BE2C (cell line): ENCODE results near the gene SLPI.

Experiments
- DNase-seq: peaks from one replicate; pipeline ENCODE4 v3.0.0-alpha.2; 2020
- H3K27me3 ChIP-seq: fragments of 250-450 bp; sonication (Bioruptor Pico); 2 replicates; pipeline ENCODE4 v1.5.1; 2020; ENCODE audit warnings: mild to moderate bottlenecking
- H3K36me3 ChIP-seq: fragments of 250-450 bp; sonication (Bioruptor Pico); 2 replicates; pipeline ENCODE4 v1.5.1; 2020; ENCODE audit warnings: mild to moderate bottlenecking
- H3K4me1 ChIP-seq: fragments of 250-450 bp; sonication (Bioruptor Pico); 2 replicates; pipeline ENCODE4 v1.5.1; 2020
- H3K4me3 ChIP-seq: 2 replicates; pipeline ENCODE4 v1.5.1; 2011; ENCODE audit warnings: low read depth, low read length
- H3K9me3 ChIP-seq: fragments of 250-450 bp; sonication (Bioruptor Pico); 2 replicates; pipeline ENCODE4 v1.5.1; 2020
- CTCF ChIP-seq: IDR thresholded peaks from 2 replicates; pipeline ENCODE4 v1.5.1; 2012; ENCODE audit warnings: mild to moderate bottlenecking, low read depth, low read length

Gene SLPI

GRCh38 chr20:45253261-45253660 lies 1.1 kb downstream of the SLPI start:
- Histone ChIP-seq H3K4me3 (no peak overlapping the region), H3K27me3 (peaks cover 23% of the 10 kb centered on the region), H3K36me3 (no peaks in the 10 kb centered on the region), H3K4me1 (no peaks in the 10 kb centered on the region), H3K9me3 (no peaks in the 10 kb centered on the region)
- no peak for TF ChIP-seq CTCF
- no peak for DNase-seq

GRCh38 chr20:45251884-45252560 lies 2.3 kb downstream of the SLPI start:
- no peaks in the 10 kb centered on the region for H3K36me3 ChIP-seq
- no peak overlapping the region for H3K4me3 ChIP-seq
- DNase-seq, result no peak
- no peak for TF ChIP-seq CTCF
- no peaks in the 10 kb centered on the region for H3K4me1 ChIP-seq
- H3K27me3 ChIP-seq, result peaks cover 31% of the 10 kb centered on the region
- no peaks in the 10 kb centered on the region for H3K9me3 ChIP-seq

- Histone ChIP-seq H3K9me3 (no peaks in the 10 kb centered on the region), H3K4me1 (no peaks in the 10 kb centered on the region), H3K4me3 (no peak overlapping the region), H3K27me3 (peaks cover 55% of the 10 kb centered on the region), H3K36me3 (no peaks in the 10 kb centered on the region)
- TF ChIP-seq CTCF, result no peak
- DNase-seq, result no peak
Measured at GRCh38 chr20:45248609-45249008, 5.8 kb downstream of the SLPI start.

GRCh38 chr20:45247865-45248264 lies 6.5 kb downstream of the SLPI start:
- peaks cover 55% of the 10 kb centered on the region for H3K27me3 ChIP-seq
- DNase-seq, result no peak
- no peak overlapping the region for H3K4me3 ChIP-seq
- no peaks in the 10 kb centered on the region for H3K9me3 ChIP-seq
- H3K4me1 ChIP-seq, result no peaks in the 10 kb centered on the region
- no peak for TF ChIP-seq CTCF
- H3K36me3 ChIP-seq, result no peaks in the 10 kb centered on the region

- no peak for TF ChIP-seq CTCF
- no peak for DNase-seq
- Histone ChIP-seq H3K36me3 (no peaks in the 10 kb centered on the region), H3K9me3 (no peaks in the 10 kb centered on the region), H3K27me3 (peaks cover 56% of the 10 kb centered on the region), H3K4me1 (no peaks in the 10 kb centered on the region), H3K4me3 (no peak overlapping the region)
Measured at GRCh38 chr20:45246109-45246508, 8.3 kb downstream of the SLPI start.

GRCh38 chr20:45238139-45238538 lies 16.2 kb downstream of the SLPI start:
- Histone ChIP-seq H3K27me3 (peaks cover 7% of the 10 kb centered on the region; the same call in 1 of the 2 replicates), H3K4me3 (no peak overlapping the region), H3K4me1 (no peaks in the 10 kb centered on the region), H3K9me3 (no peaks in the 10 kb centered on the region; the same call in 1 of the 2 replicates), H3K36me3 (no peaks in the 10 kb centered on the region)
- no peak for DNase-seq
- no peak for TF ChIP-seq CTCF
